Right lobe of liver (tissue), 4 donors: ENCODE results near the gene SEMA3B.

ENCODE experiments used
- CTCF ChIP-seq, 4 donors: fragments of 200-600 bp in 3 of 4; fragments of 450-650 bp in 1 of 4; IDR thresholded peaks; one replicate each; pipeline versions ENCODE4 v1.5.1 to v1.8.0; 2016 to 2022; ENCODE audit warnings: antibody characterized with exemption in 4 of 4, mild to moderate bottlenecking in 2 of 4
- POLR2A ChIP-seq: fragments of 450-650 bp; IDR thresholded peaks from one replicate; pipeline ENCODE4 v1.6.1; 2017; ENCODE audit warnings: antibody characterized with exemption, mild to moderate bottlenecking
- donor health status: DM: no; HTN: no; CAD: no.
- donor health status: DM: no; HTN: no; CAD: no.
- donor health status: DM: no; HTN: yes; CAD: no.

GRCh38 chr3:50303013-50303815, 34.3 kb downstream of the SEMA3B start, which contains the start of gene HYAL1:
- peak; percentile 28 to 42 (median 34) for TF ChIP-seq CTCF (IDR thresholded peaks at IDR 0.05)
- peak; percentile 75 for TF ChIP-seq POLR2A
